Limb (tissue), 2 donors: ENCODE results near the gene CXCR4.

Source experiments
- DNase-seq, 2 donors: peaks; one replicate each; pipeline ENCODE4 v3.0.0-alpha.2; 2016; ENCODE audit errors: extremely low spot score in 2 of 2

CXCR4 gene

DNA sequence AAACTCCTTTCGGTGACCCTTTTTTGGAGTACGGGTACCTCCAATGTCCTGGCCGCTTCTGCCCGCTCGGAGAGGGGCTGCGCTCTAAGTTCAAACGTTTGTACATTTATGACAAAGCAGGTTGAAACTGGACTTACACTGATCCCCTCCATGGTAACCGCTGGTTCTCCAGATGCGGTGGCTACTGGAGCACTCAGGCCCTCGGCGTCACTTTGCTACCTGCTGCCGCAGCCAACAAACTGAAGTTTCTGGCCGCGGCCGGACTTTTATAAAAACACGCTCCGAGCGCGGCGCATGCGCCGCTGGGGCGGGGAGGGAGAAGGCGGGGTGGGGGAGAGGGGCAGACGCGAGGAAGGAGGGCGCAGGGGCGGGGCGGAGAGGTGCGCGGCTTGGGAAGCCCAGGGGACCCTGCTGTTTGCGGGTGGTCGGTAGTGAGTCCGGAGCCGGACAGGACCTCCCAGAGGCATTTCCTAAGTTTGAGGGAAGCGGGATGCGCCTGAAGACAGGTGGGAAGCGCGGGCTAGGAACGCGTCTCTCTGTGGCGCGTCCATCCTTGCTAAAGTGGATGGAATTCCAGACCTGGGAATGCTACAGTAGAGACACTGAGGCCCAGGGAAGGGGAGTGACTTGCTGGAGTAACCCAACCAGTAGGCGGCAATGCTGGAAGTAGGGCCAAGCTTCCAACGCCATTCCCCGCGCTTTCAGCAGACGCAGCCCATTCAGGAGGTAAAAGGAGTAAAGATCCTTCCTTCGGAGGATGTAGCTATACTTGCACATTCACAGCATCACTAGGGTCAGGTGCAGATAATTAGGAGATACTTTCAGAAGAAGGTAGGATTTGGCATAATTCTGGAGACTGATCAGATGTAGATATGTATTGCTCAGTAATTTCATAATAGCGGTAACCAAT is at the start of gene CXCR4:
CXCR4 (minus strand) TSS at position 241 of the 910 bp plus-strand sequence; CDS start at position 152, 89 bp downstream.
- peak; percentile 40 to 84 for DNase-seq

DNA sequence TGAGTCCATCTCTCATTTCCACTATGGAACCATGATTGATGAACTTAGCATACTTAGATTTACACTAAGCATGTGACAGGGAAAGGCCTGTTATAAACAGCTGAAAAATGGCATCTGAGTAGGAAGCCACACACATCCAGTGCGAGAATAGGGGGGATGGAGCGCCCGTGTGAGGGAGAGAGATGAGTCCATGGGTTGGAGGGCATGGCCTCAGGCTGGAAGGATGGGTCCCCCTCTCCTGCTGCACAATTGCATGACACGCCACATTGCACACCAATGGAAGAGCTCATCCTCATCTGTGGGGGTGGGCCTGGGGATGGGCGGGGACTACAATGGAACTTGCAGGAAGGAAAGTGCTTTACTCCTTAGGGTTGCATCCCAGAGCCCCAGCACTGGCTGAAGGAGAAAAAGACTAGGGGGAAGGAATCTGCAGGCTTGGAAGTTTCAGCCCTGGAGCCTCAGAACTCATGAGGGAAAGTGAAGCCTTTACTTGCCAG is 46.4 kb upstream of the CXCR4 start:
- DNase-seq: no peak

GRCh38 chr2:136162438-136162837 is 44.5 kb upstream of the CXCR4 start:
- no peak for DNase-seq

- no peak for DNase-seq
These were observed 38.5 kb upstream of the CXCR4 start for GRCh38 chr2:136156411-136156810.

DNA sequence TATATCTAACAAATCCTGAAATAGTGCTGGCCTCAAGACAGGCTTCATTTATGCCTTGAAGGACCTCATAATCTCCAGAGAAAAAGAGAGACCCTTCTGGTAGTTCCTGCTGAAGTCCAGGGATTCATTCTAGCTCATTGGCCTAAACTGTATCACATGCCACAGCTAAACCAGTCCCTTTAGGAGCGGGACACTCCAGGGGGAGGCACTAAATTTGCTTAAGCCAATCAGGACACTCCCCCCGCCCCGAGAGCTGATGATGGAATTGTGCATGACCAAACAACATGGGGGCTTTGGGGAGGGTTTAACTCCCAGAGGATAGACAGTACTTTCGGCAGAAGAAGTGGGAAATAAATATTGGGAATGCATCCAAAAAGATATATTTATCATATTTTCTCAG is 36.4 kb upstream of the CXCR4 start:
- DNase-seq: no peak

GRCh38 chr2:136151021-136151971 is 33.3 kb upstream of the CXCR4 start:
- DNase-seq: no peak

- DNase-seq: no peak
These were observed 31.1 kb upstream of the CXCR4 start for GRCh38 chr2:136149011-136149410.

GRCh38 chr2:136146564-136146963 is 28.6 kb upstream of the CXCR4 start:
- DNase-seq: no peak

- DNase-seq: no peak
These were observed 25.9 kb upstream of the CXCR4 start for GRCh38 chr2:136143603-136144451.

- DNase-seq: no peak
These were observed 23.7 kb upstream of the CXCR4 start for GRCh38 chr2:136141510-136142149.

DNA sequence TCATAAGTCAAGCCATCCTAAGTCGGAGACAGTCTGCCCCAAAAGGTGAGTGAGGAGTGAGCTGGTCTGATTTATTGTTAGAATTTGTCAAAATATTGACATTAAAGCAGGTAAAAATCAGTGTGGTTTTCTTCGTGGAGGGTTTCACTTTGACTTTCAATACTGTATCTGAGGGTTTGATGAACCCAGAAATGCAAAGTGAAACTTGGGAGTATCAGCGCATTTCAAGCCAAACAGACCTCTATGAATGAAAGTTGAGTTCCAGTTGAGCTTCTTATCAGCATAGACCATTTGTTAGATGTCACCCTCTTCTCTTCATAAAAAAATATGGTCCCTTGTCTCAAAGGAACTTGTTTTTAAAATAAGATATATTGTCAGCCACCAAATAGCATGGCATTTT is 21.7 kb upstream of the CXCR4 start:
- no peak for DNase-seq

DNA sequence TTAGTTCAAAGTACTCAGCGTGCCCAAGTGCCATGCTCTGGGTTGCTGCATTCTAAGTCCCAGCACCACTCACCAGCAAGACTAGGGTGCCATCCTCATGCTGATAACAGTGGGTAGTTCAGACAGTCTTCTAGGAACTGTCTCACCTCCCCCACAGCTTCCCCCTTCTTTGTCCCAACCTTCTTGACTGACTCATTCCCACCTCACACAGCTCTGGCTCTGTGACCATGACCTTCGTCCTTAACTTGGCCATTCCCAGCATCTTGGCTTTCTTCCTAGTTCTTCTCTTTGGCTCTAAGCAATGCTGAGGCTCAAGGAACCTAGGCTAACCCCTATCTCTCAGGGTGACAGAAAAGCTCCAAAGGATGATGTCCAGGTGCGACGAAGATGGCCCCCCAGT is 20.0 kb upstream of the CXCR4 start:
- no peak for DNase-seq

DNA sequence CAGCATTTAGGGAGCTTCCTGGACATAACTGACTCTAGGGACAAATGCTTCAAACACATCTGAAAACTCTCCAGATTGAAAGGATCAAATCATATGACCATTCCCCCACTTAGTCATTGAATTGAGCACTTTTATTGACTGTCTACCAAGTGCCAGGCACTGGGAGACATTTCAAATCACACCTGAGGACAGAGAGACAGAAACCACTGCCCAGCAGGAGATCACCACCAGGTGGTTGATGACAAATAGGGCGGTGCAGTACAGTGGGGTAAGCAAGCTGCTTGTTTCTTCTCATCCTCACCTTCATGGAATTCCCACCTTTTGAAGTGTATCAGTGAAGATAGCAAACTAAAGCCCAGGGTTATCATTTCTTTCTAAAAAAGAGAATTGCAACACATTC is 19.0 kb upstream of the CXCR4 start:
- DNase-seq: no peak

- DNase-seq: no peak
These were observed 18.3 kb upstream of the CXCR4 start for GRCh38 chr2:136135921-136136906.

DNA sequence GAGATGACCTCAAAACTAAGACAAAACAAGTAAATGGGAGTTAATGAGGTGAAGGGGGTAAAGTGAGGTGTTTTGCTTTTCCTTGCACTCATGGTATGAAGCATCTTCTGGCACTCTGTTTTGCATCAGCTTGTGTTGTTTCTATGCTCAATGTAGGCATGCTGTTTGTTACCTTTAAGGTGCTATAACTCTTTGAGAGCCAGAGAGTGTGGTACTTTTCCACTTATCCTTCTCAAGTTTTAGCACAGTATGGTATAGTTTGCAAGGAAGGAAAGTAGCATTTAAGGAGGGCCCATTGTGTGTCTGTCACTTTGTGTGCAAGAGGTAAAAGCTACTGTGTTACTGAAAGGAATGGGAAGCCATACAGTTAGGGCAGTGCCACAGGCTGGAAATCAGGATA is 17.5 kb upstream of the CXCR4 start:
- no peak for DNase-seq

- no peak for DNase-seq
These were observed 16.2 kb upstream of the CXCR4 start for GRCh38 chr2:136134126-136134525.

DNA sequence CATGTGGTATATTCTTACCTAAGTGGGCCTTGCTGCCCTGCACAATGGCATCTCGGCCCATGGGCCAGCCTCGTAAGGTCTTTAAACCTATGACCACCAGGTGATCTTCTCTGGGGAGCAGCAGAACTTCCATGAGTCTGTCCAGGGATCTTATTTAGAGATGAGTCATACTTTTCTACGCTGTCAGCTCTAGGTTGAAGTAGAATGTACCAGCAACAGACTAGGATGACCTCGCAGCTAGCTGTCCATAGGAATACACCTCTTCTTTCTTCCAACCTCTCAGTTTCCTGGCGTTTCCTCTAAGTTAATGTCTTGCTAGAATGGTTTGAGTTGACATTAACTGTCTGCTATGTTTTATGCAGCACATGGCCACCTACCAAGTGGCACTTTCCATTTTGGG is 15.6 kb upstream of the CXCR4 start:
- DNase-seq: no peak

DNA sequence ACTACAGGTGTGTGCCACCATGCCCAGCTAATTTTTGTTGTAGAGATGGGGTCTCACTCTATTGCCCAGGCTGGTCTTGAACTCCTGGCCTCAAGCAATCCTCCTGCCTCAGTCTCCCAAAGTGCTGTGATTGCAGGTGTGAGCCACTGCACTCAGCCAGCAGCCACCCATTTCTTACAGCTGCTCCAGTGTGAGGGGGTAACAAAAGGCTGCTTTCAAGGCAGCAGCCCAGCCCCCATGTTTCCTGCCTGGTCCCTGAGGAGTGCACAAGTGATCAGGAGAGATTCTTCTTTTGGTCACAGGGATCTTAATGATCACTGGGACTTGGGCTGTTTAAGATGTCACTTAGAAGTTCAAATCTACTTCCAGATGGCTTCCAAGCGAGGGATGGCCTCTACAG is 15.2 kb upstream of the CXCR4 start:
- no peak for DNase-seq

- DNase-seq: no peak
These were observed 14.8 kb upstream of the CXCR4 start for GRCh38 chr2:136132825-136133155.
